Measurements from ENCODE around the gene PFN2.

PFN2 gene

DNA sequence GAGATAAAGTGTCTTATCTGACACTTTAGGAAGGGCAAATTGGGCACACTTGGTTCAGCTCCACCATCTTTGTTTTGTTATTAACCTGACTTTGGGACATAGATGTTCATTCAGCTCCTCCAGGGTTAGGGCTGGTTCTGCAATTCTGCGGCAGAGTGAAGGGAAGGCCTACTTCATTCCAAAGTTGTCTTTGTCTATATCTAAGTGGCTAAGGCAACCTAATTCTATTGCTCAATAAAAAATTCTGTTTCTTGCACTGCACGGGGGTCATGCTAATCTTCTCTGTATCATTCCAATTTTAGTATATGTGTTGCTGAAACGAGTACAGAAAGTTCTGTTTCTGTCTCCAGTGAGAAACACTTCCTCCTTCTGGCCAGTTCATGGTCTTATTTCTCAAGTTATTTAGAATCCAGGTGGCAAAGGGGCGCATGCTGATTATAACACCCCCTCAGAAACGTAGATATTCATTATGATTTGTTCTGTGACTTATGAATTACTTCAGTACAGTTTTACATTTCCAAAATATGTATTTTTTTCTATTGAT, 53.5 kb downstream of the PFN2 start:
- Histone ChIP-seq H3K4me3 (ENCODE audit: low read depth, low read length) (no peak overlapping the region), H3K36me3 (ENCODE audit: control insufficient read depth, insufficient read depth, low read length) (no peaks in the 10 kb centered on the region), H3K9ac (no peak overlapping the region), H2AFZ (no peak overlapping the region), H3K27me3 (ENCODE audit: control insufficient read depth, insufficient read depth, low read length) (no peaks in the 10 kb centered on the region), H3K4me2 (ENCODE audit: low read length) (no peak overlapping the region), H3K27ac (no peak overlapping the region), H3K79me2 (no peaks in the 10 kb centered on the region), H3K4me1 (no peaks in the 10 kb centered on the region), H3K9me3 (ENCODE audit: control insufficient read depth, low read length) (no peaks in the 10 kb centered on the region)
- no peak for TF ChIP-seq CTCF (IDR thresholded peaks at IDR 0.05)

Measured in parathyroid adenoma (tissue), 2 donors.